Neural progenitor cell (in vitro differentiated cells): Measurements from ENCODE around the gene SDE2. TPM values are rescaled to one million over a fixed set of nuclear protein-coding genes. Genes with fewer than 3 reads are reported as not detected.

ENCODE experiments used
- DNase-seq: peaks from one replicate; pipeline ENCODE4 v3.0.0-alpha.2; 2016; ENCODE audit warnings: low spot score
- H2AFZ ChIP-seq: fragments of 200-600 bp; sonication (generic); replicated peaks from 2 replicates; pipeline ENCODE4 v1.6.1; 2016; ENCODE audit warnings: antibody characterized with exemption
- H3F3A ChIP-seq: fragments of 200-600 bp; sonication (generic); 2 replicates; pipeline ENCODE4 v1.6.1; 2016; ENCODE audit warnings: antibody characterized with exemption, low read depth
- H3K27ac ChIP-seq: fragments of 200-600 bp; sonication (generic); 2 replicates; pipeline ENCODE4 v1.5.1; 2016; ENCODE audit warnings: mild to moderate bottlenecking
- H3K27me3 ChIP-seq: fragments of 200-600 bp; sonication (generic); 2 replicates; pipeline ENCODE4 v1.6.1; 2016; ENCODE audit warnings: mild to moderate bottlenecking, moderate library complexity
- H3K36me3 ChIP-seq: fragments of 200-600 bp; sonication (generic); 2 replicates; pipeline ENCODE4 v1.5.1; 2016
- H3K4me1 ChIP-seq: fragments of 200-600 bp; sonication (generic); 2 replicates; pipeline ENCODE4 v1.6.1; 2016; ENCODE audit warnings: mixed run types
- H3K4me2 ChIP-seq: fragments of 200-600 bp; sonication (generic); 2 replicates; pipeline ENCODE4 v1.6.1; 2016
- H3K4me3 ChIP-seq: fragments of 200-600 bp; sonication (generic); 2 replicates; pipeline ENCODE4 v1.5.1; 2016
- H3K79me2 ChIP-seq: fragments of 200-600 bp; sonication (generic); 2 replicates; pipeline ENCODE4 v1.6.1; 2016; ENCODE audit warnings: low read depth
- H3K9ac ChIP-seq: fragments of 200-600 bp; sonication (generic); 2 replicates; pipeline ENCODE4 v1.6.1; 2016
- H3K9me3 ChIP-seq: fragments of 200-600 bp; sonication (generic); 2 replicates; pipeline ENCODE4 v1.5.1; 2016; ENCODE audit warnings: low read depth
- H4K20me1 ChIP-seq: fragments of 200-600 bp; sonication (generic); 2 replicates; pipeline ENCODE4 v1.6.1; 2016; ENCODE audit warnings: low read depth
- H3K27ac Mint-ChIP-seq: 3 replicates; pipeline ENCODE4 v1.8.0; 2021; ENCODE audit warnings: mixed read lengths
- H3K27me3 Mint-ChIP-seq: 2 replicates; pipeline ENCODE4 v1.8.0; 2022; ENCODE audit warnings: low read depth, mild to moderate bottlenecking, inconsistent platforms, moderate library complexity, mixed read lengths; ENCODE audit not compliant: insufficient read depth
- H3K36me3 Mint-ChIP-seq: 3 replicates; pipeline ENCODE4 v1.8.0; 2021; ENCODE audit warnings: mixed read lengths
- H3K4me1 Mint-ChIP-seq: 3 replicates; pipeline ENCODE4 v1.8.0; 2021; ENCODE audit warnings: mixed read lengths
- H3K4me3 Mint-ChIP-seq: 3 replicates; pipeline ENCODE4 v1.8.0; 2021; ENCODE audit warnings: mild to moderate bottlenecking, moderate library complexity, mixed read lengths
- H3K9me3 Mint-ChIP-seq: 3 replicates; pipeline ENCODE4 v1.8.0; 2020; ENCODE audit warnings: mixed read lengths
- CTCF ChIP-seq: fragments of 200-600 bp; sonication (generic); IDR thresholded peaks from 2 replicates; pipeline ENCODE4 v1.5.1; 2017; ENCODE audit warnings: antibody characterized with exemption, mild to moderate bottlenecking
- EZH2 ChIP-seq: fragments of 200-600 bp; sonication (generic); IDR thresholded peaks from 2 replicates; pipeline ENCODE4 v1.6.1; 2017; ENCODE audit warnings: antibody characterized with exemption, mild to moderate bottlenecking, moderate library complexity
- EZH2phosphoT487 ChIP-seq: fragments of 200-600 bp; sonication (generic); IDR thresholded peaks from 2 replicates; pipeline ENCODE4 v1.6.1; 2017; ENCODE audit warnings: antibody characterized with exemption
- total RNA-seq: library from RNA; depleted of rRNA; stranded (reverse); fragments of >200 nt; gene quantifications from 2 replicates; pipeline ENCODE4 v1.2.3, GENCODE V29; 2015; ENCODE audit warnings: low replicate concordance

Gene SDE2
- total RNA-seq, 1 donor from 2014 or later, result 29.2 TPM

DNA sequence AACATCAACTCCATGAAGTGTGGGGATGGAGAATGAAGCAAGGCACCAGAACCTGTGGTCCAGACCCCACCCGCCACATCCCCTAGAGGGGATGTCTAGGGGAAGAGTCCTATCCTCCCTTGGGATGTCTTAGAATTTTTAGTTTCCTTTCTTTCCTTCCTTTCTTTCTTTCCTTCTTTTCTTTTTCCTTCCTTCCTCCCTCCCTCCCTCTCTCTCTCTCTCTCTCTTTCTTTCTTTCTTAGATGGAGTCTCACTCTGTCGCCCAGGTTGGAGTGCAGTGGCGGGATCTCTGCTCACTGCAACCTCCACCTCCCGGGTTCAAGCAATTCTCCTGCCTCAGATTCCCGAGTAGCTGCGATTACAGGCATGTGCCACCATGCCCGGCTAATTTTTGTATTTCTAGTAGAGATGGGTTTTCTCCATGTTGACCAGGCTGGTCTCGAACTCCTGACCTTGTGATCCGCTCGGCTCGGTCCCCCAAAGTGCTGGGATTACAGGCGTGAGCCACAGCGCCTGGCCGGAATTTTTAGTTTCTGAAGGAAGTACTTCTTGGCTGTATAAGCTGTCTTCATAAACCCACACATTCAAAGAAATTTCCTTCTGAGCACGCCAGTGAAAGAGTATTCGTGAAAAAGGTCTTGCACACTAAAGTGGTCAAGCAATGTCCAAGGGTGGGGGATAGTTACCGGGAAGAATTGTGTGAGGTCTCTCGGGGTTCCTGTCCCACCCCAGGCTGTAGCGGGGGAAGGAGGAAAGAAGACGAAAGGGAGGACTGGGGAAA is 37.3 kb downstream of the SDE2 start:
- TF ChIP-seq EZH2 (no peak), EZH2phosphoT487 (no peak), CTCF (no peak)

DNA sequence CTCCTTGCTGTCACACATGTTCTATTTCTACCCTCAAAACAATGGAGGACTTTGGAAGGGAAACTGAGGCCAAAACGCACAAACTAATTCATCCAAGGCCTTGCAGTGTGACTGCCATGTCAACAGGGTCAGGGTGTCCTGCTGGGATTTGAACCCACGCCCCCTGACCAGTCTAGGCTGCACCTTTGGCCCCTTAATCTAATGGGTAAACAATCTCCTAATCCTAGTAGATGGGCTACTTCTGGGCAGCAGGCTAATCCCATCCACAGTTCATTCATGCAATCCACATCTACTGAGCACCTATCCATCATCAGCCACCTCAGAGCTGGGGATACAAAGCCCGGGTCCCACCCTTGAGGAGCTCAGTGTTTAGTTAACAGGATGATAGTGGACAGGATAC is 41.1 kb downstream of the SDE2 start:
- H3K4me1 ChIP-seq, result no peaks in the 10 kb centered on the region
- H3K4me3 ChIP-seq, result no peak overlapping the region
- H3K9me3 Mint-ChIP-seq, result peaks cover 3% of the 10 kb centered on the region
- H3K36me3 Mint-ChIP-seq, result no peaks in the 10 kb centered on the region
- no peak overlapping the region for H2AFZ ChIP-seq
- H3K9me3 ChIP-seq, result no peaks in the 10 kb centered on the region
- no peaks in the 10 kb centered on the region for H3K36me3 ChIP-seq
- no peak overlapping the region for H3K9ac ChIP-seq
- no peak overlapping the region for H3K27ac Mint-ChIP-seq
- H3K27ac ChIP-seq, result no peak overlapping the region
- peaks cover 3% of the 10 kb centered on the region for H3K4me1 Mint-ChIP-seq
- peaks cover 8% of the 10 kb centered on the region for H3K27me3 ChIP-seq
- H3K4me2 ChIP-seq, result no peak overlapping the region
- H3K27me3 Mint-ChIP-seq, result peaks cover 5% of the 10 kb centered on the region
- no peaks in the 10 kb centered on the region for H3K79me2 ChIP-seq
- H3K4me3 Mint-ChIP-seq, result no peak overlapping the region
- TF ChIP-seq CTCF, result no peak
- no peak for TF ChIP-seq EZH2phosphoT487
- TF ChIP-seq EZH2, result no peak
- no peaks in the 10 kb centered on the region for H4K20me1 ChIP-seq
- no peaks in the 10 kb centered on the region for H3F3A ChIP-seq
- no peak for DNase-seq

More for the DNA sequence above, 37.3 kb downstream of the SDE2 start:
- H3K4me1 Mint-ChIP-seq, result peaks cover 3% of the 10 kb centered on the region
- H3K9me3 Mint-ChIP-seq, result no peaks in the 10 kb centered on the region
- Histone ChIP-seq H3K79me2 (no peaks in the 10 kb centered on the region), H2AFZ (no peak overlapping the region), H4K20me1 (no peaks in the 10 kb centered on the region), H3K9me3 (no peaks in the 10 kb centered on the region), H3K27me3 (peaks cover 8% of the 10 kb centered on the region), H3K36me3 (no peaks in the 10 kb centered on the region), H3K4me3 (no peak overlapping the region), H3F3A (no peaks in the 10 kb centered on the region), H3K4me2 (no peak overlapping the region), H3K4me1 (no peaks in the 10 kb centered on the region), H3K27ac (no peak overlapping the region), H3K9ac (no peak overlapping the region)
- H3K36me3 Mint-ChIP-seq, result no peaks in the 10 kb centered on the region
- no peak overlapping the region for H3K4me3 Mint-ChIP-seq
- no peak for DNase-seq
- H3K27me3 Mint-ChIP-seq, result peaks cover 6% of the 10 kb centered on the region
- no peak overlapping the region for H3K27ac Mint-ChIP-seq

- no peak overlapping the region for H3K9ac ChIP-seq
- no peaks in the 10 kb centered on the region for H3K27me3 ChIP-seq
- H3K4me1 ChIP-seq, result no peaks in the 10 kb centered on the region
- no peaks in the 10 kb centered on the region for H3K9me3 ChIP-seq
- H3K4me2 ChIP-seq, result no peak overlapping the region
- peaks cover 3% of the 10 kb centered on the region for H3K9me3 Mint-ChIP-seq
- peaks cover 5% of the 10 kb centered on the region for H3K27me3 Mint-ChIP-seq
- no peak overlapping the region for H2AFZ ChIP-seq
- peaks cover 5% of the 10 kb centered on the region for H3K4me1 Mint-ChIP-seq
- no peak overlapping the region for H3K4me3 ChIP-seq
- no peak overlapping the region for H3K4me3 Mint-ChIP-seq
- no peaks in the 10 kb centered on the region for H3K36me3 ChIP-seq
- H3K27ac Mint-ChIP-seq, result no peak overlapping the region
- TF ChIP-seq CTCF, result no peak
- no peak for TF ChIP-seq EZH2
- no peak for TF ChIP-seq EZH2phosphoT487
- H3K27ac ChIP-seq, result no peak overlapping the region
- H4K20me1 ChIP-seq, result no peaks in the 10 kb centered on the region
- no peaks in the 10 kb centered on the region for H3F3A ChIP-seq
- no peaks in the 10 kb centered on the region for H3K79me2 ChIP-seq
- DNase-seq, result no peak
- no peaks in the 10 kb centered on the region for H3K36me3 Mint-ChIP-seq
These were observed 44.4 kb downstream of the SDE2 start for GRCh38 chr1:225954753-225955152.
